ENCODE data around the gene SLC18A3.

Gene SLC18A3

GRCh38 chr10:49652421-49653272, 42.5 kb downstream of the SLC18A3 start:
- DNase-seq, result no peak

GRCh38 chr10:49653273-49653929, 43.3 kb downstream of the SLC18A3 start:
- DNase-seq, result no peak

- DNase-seq, result no peak
These were observed 44.1 kb downstream of the SLC18A3 start for GRCh38 chr10:49654036-49654693.

- no peak for DNase-seq
These were observed 45.0 kb downstream of the SLC18A3 start for GRCh38 chr10:49655099-49655498.

GRCh38 chr10:49656845-49657493, 46.9 kb downstream of the SLC18A3 start:
- no peak for DNase-seq

- DNase-seq, result no peak
These were observed 47.5 kb downstream of the SLC18A3 start for GRCh38 chr10:49657606-49658005.

GRCh38 chr10:49661140-49661856, 51.2 kb downstream of the SLC18A3 start:
- DNase-seq, result no peak
